MG63 (cell line): ENCODE data around the gene BPIFB2. TPM values are rescaled to one million over a fixed set of nuclear protein-coding genes. Genes with fewer than 3 reads are reported as not detected.

Experiments used
- DNase-seq: peaks from one replicate; pipeline ENCODE4 v3.0.0-alpha.2; 2020
- H3K27me3 ChIP-seq: fragments of 250-450 bp; sonication (Bioruptor Pico); 2 replicates; pipeline ENCODE4 v1.5.1; 2020; ENCODE audit warnings: mild to moderate bottlenecking, moderate library complexity
- H3K36me3 ChIP-seq: fragments of 250-450 bp; sonication (Bioruptor Pico); 2 replicates; pipeline ENCODE4 v1.5.1; 2020; ENCODE audit warnings: mild to moderate bottlenecking, moderate library complexity
- H3K4me3 ChIP-seq: fragments of 250-450 bp; sonication (Bioruptor Pico); 2 replicates; pipeline ENCODE4 v1.5.1; 2020; ENCODE audit warnings: mild to moderate bottlenecking, moderate library complexity
- H3K9me3 ChIP-seq: fragments of 250-450 bp; sonication (Bioruptor Pico); 2 replicates; pipeline ENCODE4 v1.5.1; 2020; ENCODE audit warnings: mild to moderate bottlenecking, moderate library complexity
- total RNA-seq: library from RNA; depleted of rRNA; stranded (reverse); fragments of >200 nt; shearing (Covaris generic); gene quantifications from 2 replicates; pipeline ENCODE4 v1.2.3, GENCODE V29; 2014; ENCODE audit warnings: low replicate concordance; rRNA removed

BPIFB2 gene
- total RNA-seq, 1 experiment from 2014 or later: not detected

- Histone ChIP-seq H3K9me3 (no peaks in the 10 kb centered on the region), H3K4me3 (no peak overlapping the region), H3K27me3 (no peaks in the 10 kb centered on the region), H3K36me3 (no peaks in the 10 kb centered on the region)
- no peak for DNase-seq
Observed at GRCh38 chr20:33062105-33062824, 54.8 kb downstream of the BPIFB2 start.

DNA sequence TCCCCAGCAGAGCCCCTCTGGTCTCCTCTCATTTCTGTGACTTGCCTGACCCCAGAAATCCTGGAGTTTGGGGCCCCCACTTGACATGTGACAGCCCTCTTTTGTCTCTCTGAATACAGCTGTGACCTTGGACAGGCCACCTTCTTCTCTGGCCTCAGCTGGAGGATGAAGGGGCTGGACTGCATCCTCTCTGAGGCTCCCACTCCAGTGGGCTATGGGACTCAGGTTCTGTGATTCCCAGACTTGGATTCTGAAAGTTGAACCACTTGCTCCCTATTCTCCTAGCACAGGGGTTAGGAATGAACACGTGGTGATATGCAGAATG, 55.3 kb downstream of the BPIFB2 start:
- H3K27me3 ChIP-seq: no peaks in the 10 kb centered on the region
- H3K36me3 ChIP-seq: no peaks in the 10 kb centered on the region
- no peak overlapping the region for H3K4me3 ChIP-seq
- no peaks in the 10 kb centered on the region for H3K9me3 ChIP-seq
- no peak for DNase-seq

- no peak for DNase-seq
- Histone ChIP-seq H3K9me3 (no peaks in the 10 kb centered on the region), H3K4me3 (no peak overlapping the region), H3K27me3 (no peaks in the 10 kb centered on the region), H3K36me3 (no peaks in the 10 kb centered on the region)
Observed at GRCh38 chr20:33063271-33063670, 55.8 kb downstream of the BPIFB2 start.

GRCh38 chr20:33064572-33065287, 57.2 kb downstream of the BPIFB2 start:
- no peak for DNase-seq
- no peaks in the 10 kb centered on the region for H3K27me3 ChIP-seq
- no peaks in the 10 kb centered on the region for H3K36me3 ChIP-seq
- H3K9me3 ChIP-seq: no peaks in the 10 kb centered on the region
- H3K4me3 ChIP-seq: no peak overlapping the region

DNA sequence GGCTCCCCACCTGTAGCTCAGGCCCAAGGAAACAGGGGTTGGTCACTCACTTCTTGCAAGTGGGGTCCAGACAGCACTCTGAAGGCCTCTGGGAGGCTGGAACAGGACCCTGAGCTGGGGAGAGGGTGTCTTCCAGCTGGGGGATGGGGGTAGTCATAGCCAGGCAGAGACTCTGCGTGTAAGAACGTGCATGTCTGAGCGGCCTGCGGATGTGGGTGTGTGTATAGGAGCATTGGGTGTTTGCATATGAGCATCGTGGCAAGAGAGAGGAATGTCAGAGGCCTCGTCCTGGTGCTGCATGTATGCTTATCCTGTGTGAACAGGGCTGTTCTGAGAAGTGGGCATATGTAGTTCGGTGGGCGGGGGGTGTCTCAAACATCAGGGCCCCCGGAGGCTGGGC, 58.3 kb downstream of the BPIFB2 start:
- no peak overlapping the region for H3K4me3 ChIP-seq
- no peaks in the 10 kb centered on the region for H3K9me3 ChIP-seq
- H3K27me3 ChIP-seq: no peaks in the 10 kb centered on the region
- no peak for DNase-seq
- H3K36me3 ChIP-seq: no peaks in the 10 kb centered on the region

DNA sequence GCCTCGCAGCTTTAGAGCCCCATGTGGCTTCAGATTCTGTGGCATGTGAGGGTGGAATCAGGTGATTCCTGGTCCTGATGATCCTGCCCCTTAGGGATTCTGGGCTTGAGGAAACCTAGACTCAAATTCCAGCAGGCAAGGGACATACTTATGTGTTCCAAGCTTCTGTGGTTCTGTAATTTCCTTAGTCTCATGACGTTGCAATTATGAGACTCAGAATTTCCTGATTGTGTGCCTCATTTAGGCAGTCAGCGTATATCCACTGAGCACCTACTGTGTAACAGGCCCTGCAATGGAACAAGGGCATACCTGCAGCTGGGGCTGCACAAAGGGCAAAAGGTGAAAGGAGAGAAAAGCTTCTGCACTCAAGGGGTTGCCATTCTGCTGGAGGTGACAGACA, 60.3 kb downstream of the BPIFB2 start:
- H3K36me3 ChIP-seq: no peaks in the 10 kb centered on the region
- H3K9me3 ChIP-seq: no peaks in the 10 kb centered on the region
- H3K27me3 ChIP-seq: no peaks in the 10 kb centered on the region
- no peak overlapping the region for H3K4me3 ChIP-seq
- DNase-seq: no peak

- no peaks in the 10 kb centered on the region for H3K27me3 ChIP-seq
- DNase-seq: no peak
- H3K36me3 ChIP-seq: no peaks in the 10 kb centered on the region
- no peak overlapping the region for H3K4me3 ChIP-seq
- no peaks in the 10 kb centered on the region for H3K9me3 ChIP-seq
Observed at GRCh38 chr20:33068251-33068939, 60.9 kb downstream of the BPIFB2 start.

DNA sequence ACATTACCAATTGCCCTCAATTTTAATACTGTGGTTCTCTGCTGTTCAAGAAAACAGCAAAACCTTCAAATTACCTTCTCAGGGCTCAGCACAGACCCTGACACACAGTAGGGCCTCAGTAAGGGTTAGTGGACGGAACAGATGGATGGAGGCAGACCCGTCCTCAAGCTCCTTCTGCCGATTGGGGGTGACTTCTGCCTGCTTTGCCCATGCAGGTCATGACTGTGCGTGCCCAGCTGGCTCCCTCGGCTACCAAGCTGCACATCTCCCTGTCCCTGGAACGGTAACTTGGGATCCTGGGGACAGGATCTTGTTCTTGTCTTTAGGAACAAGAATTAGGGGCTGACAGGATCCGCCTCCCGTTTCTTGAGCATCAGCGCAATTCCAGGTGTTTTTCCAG, 62.2 kb downstream of the BPIFB2 start:
- no peaks in the 10 kb centered on the region for H3K9me3 ChIP-seq
- DNase-seq: no peak
- no peak overlapping the region for H3K4me3 ChIP-seq
- H3K36me3 ChIP-seq: no peaks in the 10 kb centered on the region
- H3K27me3 ChIP-seq: no peaks in the 10 kb centered on the region

DNA sequence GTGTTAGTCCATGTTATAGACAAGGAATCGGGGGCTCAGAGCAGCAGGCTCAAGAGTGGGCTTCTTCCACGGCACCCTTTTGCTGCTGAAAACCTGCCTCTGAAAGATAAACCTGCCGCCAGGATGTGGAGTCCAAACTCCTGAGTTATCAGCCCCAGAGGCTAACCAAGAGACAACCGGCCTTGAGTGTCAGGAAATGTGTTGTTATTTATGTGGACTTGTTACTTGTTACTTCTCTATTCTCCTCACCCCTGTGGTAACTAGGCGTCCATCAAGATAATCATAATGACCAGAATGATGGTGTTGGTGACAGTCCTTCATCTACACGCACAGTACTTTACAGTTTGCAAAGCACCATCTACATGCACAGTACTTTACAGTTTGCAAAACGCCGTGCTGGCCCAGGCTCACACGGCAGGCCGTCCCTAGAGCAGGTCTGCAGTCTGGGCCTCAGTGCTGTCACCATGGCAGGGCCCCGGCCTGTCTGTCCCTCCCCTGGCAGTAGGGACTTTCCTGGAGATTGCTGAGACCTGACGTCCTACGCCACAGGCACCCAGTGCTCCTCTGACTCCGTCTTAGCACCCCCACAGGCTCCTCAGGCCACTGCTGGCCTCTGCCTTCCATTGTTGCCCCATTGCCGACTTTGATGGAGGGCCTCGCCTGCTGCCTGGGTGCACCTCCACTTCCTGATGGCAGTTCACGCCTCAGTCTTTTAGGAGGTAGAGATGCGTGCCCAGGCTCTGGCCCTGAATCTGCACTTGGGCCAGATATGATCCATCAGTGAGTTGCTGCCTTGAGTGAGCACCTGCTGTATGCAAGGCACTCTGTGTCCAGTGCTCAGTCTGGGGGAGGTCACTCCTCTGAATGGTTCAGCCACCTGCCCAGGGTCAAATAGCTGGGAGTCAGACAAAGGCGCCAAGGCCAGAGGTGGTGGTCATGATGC, 62.9 kb downstream of the BPIFB2 start:
- no peaks in the 10 kb centered on the region for H3K36me3 ChIP-seq
- H3K4me3 ChIP-seq: no peak overlapping the region
- no peaks in the 10 kb centered on the region for H3K27me3 ChIP-seq
- no peaks in the 10 kb centered on the region for H3K9me3 ChIP-seq
- DNase-seq: no peak

- H3K27me3 ChIP-seq: no peaks in the 10 kb centered on the region
- H3K9me3 ChIP-seq: no peaks in the 10 kb centered on the region
- H3K4me3 ChIP-seq: no peak overlapping the region
- H3K36me3 ChIP-seq: no peaks in the 10 kb centered on the region
- DNase-seq: no peak
Observed at GRCh38 chr20:33071198-33071597, 63.7 kb downstream of the BPIFB2 start.

- DNase-seq: no peak
- Histone ChIP-seq H3K36me3 (no peaks in the 10 kb centered on the region), H3K9me3 (no peaks in the 10 kb centered on the region), H3K27me3 (no peaks in the 10 kb centered on the region), H3K4me3 (no peak overlapping the region)
Observed at GRCh38 chr20:33072362-33072761, 64.9 kb downstream of the BPIFB2 start.

GRCh38 chr20:33072813-33073212, 65.3 kb downstream of the BPIFB2 start:
- Histone ChIP-seq H3K36me3 (no peaks in the 10 kb centered on the region), H3K9me3 (no peaks in the 10 kb centered on the region), H3K4me3 (no peak overlapping the region), H3K27me3 (no peaks in the 10 kb centered on the region)
- no peak for DNase-seq

Other genes starting within 250 kb of the BPIFB2 start
- 5.6 and 6.6 TPM in 2 replicates for gene DNMT3B, start 245.3 kb upstream of the BPIFB2 start, total RNA-seq
- gene MAPRE1, start 187.8 kb upstream of the BPIFB2 start, total RNA-seq: 84.1 and 106 TPM in 2 replicates
- not detected in 2 replicates for gene EFCAB8, start 148.8 kb upstream of the BPIFB2 start, total RNA-seq
- gene SUN5, start 3.3 kb upstream of the BPIFB2 start, total RNA-seq: not detected in 2 replicates
- gene BPIFB6, start 23.9 kb downstream of the BPIFB2 start, total RNA-seq: not detected in 2 replicates
- not detected in 2 replicates for gene BPIFB3, start 46.2 kb downstream of the BPIFB2 start, total RNA-seq
- gene BPIFB4, start 71.9 kb downstream of the BPIFB2 start, total RNA-seq: not detected in 2 replicates
- gene BPIFA2, start 160.5 kb downstream of the BPIFB2 start, total RNA-seq: not detected in 2 replicates
- gene BPIFA3, start 209.6 kb downstream of the BPIFB2 start, total RNA-seq: not detected in 2 replicates
- gene BPIFA1, start 228.3 kb downstream of the BPIFB2 start, total RNA-seq: not detected in 2 replicates